ACC112 (cell line): ENCODE measurements around the gene SPPL3.
"Not testable (repeated sequence)": the region's sequence is repeated elsewhere in the genome, so short reads cannot be mapped to it uniquely, and the experiment has no call there.

Experiments
- H2AFZ ChIP-seq: fragments of 200-600 bp; sonication (generic); one replicate; pipeline ENCODE4 v1.6.0; 2017; ENCODE audit warnings: antibody characterized with exemption, low read length; ENCODE audit not compliant: unreplicated experiment
- H3K27ac ChIP-seq: fragments of 200-600 bp; sonication (generic); 2 replicates; pipeline ENCODE4 v1.5.1; 2014; ENCODE audit warnings: low read depth, mild to moderate bottlenecking, antibody characterized with exemption, low read length, moderate library complexity
- H3K27me3 ChIP-seq: fragments of 200-600 bp; sonication (generic); 2 replicates; pipeline ENCODE4 v1.6.1; 2014; ENCODE audit warnings: mild to moderate bottlenecking, antibody characterized with exemption, low read length, moderate library complexity, mixed read lengths; ENCODE audit not compliant: insufficient read depth
- H3K36me3 ChIP-seq: fragments of 200-600 bp; sonication (generic); 2 replicates; pipeline ENCODE4 v1.6.1; 2016; ENCODE audit warnings: mild to moderate bottlenecking, antibody characterized with exemption, low read length, moderate library complexity, mixed read lengths; ENCODE audit not compliant: insufficient read depth
- H3K4me1 ChIP-seq: fragments of 200-600 bp; sonication (generic); one replicate; pipeline ENCODE4 v1.6.1; 2016; ENCODE audit warnings: low read length, mixed read lengths; ENCODE audit not compliant: insufficient read depth, unreplicated experiment, control insufficient read depth
- H3K4me3 ChIP-seq: fragments of 200-600 bp; sonication (generic); 2 replicates; pipeline ENCODE4 v1.5.1; 2014; ENCODE audit warnings: mild to moderate bottlenecking, low read depth, low read length
- H3K79me2 ChIP-seq: fragments of 200-600 bp; sonication (generic); one replicate; pipeline ENCODE4 v1.6.0; 2016; ENCODE audit warnings: low read length; ENCODE audit not compliant: control insufficient read depth, unreplicated experiment, insufficient read depth

Gene SPPL3

GRCh38 chr12:120845696-120846095 lies 58.5 kb downstream of the SPPL3 start:
- H3K4me1 ChIP-seq: peaks cover 14% of the 10 kb centered on the region

GRCh38 chr12:120844768-120845449 lies 59.2 kb downstream of the SPPL3 start:
- H3K79me2 ChIP-seq: peaks cover 4% of the 10 kb centered on the region
- no peak overlapping the region for H3K27ac ChIP-seq
- H3K27me3 ChIP-seq: no peaks in the 10 kb centered on the region
- H2AFZ ChIP-seq: no peak overlapping the region
- no peak overlapping the region for H3K4me3 ChIP-seq
- H3K4me1 ChIP-seq: peaks cover 11% of the 10 kb centered on the region
- H3K36me3 ChIP-seq: no peaks in the 10 kb centered on the region

More at GRCh38 chr12:120845696-120846095, 58.5 kb downstream of the SPPL3 start:
- H3K27ac ChIP-seq: no peak overlapping the region
- H3K36me3 ChIP-seq: no peaks in the 10 kb centered on the region
- no peak overlapping the region for H2AFZ ChIP-seq
- no peaks in the 10 kb centered on the region for H3K27me3 ChIP-seq
- peaks cover 4% of the 10 kb centered on the region for H3K79me2 ChIP-seq
- no peak overlapping the region for H3K4me3 ChIP-seq

- no peak overlapping the region for H2AFZ ChIP-seq
- no peak overlapping the region for H3K4me3 ChIP-seq
- no peaks in the 10 kb centered on the region for H3K27me3 ChIP-seq
- H3K79me2 ChIP-seq: peaks cover 4% of the 10 kb centered on the region
- H3K27ac ChIP-seq: no peak overlapping the region
- H3K4me1 ChIP-seq: peaks cover 6% of the 10 kb centered on the region
- H3K36me3 ChIP-seq: no peaks in the 10 kb centered on the region
Observed at GRCh38 chr12:120844297-120844696, 59.9 kb downstream of the SPPL3 start.

DNA sequence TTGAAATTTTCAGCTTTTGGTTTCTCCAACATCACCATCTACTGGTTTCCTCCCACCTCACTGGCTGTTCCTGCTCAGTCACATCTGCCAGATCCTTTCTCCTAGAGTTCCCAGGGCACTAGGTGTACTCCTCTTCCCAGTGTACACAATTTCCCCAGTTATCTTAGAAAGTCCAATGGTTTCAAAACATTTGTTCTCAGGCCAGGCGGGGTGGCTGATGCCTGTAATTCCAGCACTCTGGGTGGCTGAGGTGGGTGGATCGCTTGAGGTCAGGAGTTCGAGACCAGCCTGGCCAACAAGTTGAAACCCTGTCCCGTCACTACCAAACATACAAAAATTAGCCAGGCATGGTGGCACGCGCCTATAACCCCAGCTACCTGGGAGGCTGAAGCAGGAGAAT lies 60.7 kb downstream of the SPPL3 start:
- Histone ChIP-seq H3K27me3 (no peaks in the 10 kb centered on the region), H3K36me3 (no peaks in the 10 kb centered on the region), H3K4me1 (peaks cover 5% of the 10 kb centered on the region), H3K4me3 (no peak overlapping the region), H3K27ac (no peak overlapping the region), H3K79me2 (peaks cover 5% of the 10 kb centered on the region), H2AFZ (no peak overlapping the region)

GRCh38 chr12:120842595-120842994 lies 61.6 kb downstream of the SPPL3 start:
- peaks cover 2% of the 10 kb centered on the region for H3K4me1 ChIP-seq
- H3K4me3 ChIP-seq: no peak overlapping the region
- peaks cover 11% of the 10 kb centered on the region for H3K79me2 ChIP-seq
- H3K36me3 ChIP-seq: no peaks in the 10 kb centered on the region
- H3K27me3 ChIP-seq: no peaks in the 10 kb centered on the region
- no peak overlapping the region for H3K27ac ChIP-seq
- no peak overlapping the region for H2AFZ ChIP-seq

DNA sequence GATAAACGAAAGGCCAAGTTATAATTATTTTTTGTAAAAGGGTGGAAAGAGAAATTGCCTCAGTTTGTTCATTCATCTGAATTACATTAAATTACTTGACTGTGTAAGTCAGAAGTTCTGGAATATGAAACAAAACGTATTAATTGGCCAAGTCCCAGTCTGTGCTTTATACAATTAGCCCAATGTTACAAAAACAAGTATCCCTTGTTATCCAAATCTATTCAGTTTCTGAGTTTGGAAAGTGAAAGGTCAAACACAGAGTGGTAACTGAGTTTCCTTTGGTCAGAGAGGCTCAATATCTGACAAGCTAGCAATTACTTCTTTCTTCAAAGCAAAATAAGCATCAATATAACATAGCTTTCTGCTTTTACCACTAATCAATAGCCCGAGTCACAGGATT lies 62.6 kb downstream of the SPPL3 start:
- H3K4me1 ChIP-seq: no peaks in the 10 kb centered on the region
- H3K27ac ChIP-seq: no peak overlapping the region
- peaks cover 11% of the 10 kb centered on the region for H3K79me2 ChIP-seq
- H3K27me3 ChIP-seq: no peaks in the 10 kb centered on the region
- no peak overlapping the region for H3K4me3 ChIP-seq
- no peak overlapping the region for H2AFZ ChIP-seq
- no peaks in the 10 kb centered on the region for H3K36me3 ChIP-seq

- H3K4me3 ChIP-seq: no peak overlapping the region
Observed at GRCh38 chr12:120839503-120839902, 64.7 kb downstream of the SPPL3 start.

DNA sequence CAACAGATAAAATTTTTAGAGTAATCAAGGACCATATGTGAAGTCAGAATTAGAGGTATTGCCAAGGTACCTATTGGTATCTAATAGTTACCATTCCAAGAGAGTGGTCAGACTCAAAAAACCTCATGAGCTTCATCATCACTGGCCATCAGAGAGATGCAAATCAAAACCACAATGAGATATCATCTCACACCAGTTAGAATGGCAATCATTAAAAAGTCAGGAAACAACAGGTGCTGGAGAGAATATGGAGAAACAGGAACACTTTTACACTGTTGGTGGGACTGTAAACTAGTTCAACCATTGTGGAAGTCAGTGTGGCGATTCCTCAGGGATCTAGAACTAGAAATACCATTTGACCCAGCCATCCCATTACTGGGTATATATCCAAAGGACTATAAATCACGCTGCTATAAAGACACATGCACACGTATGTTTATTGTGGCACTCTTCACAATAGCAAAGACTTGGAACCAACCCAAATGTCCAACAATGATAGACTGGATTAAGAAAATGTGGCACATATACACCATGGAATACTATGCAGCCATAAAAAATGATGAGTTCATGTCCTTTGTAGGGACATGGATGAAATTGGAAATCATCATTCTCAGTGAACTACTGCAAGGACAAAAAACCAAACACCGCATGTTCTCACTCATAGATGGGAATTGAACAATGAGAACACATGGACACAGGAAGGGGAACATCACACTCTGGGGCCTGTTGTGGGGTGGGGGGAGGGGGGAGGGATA lies 65.4 kb downstream of the SPPL3 start:
- not testable (repeated sequence) for H3K27me3 ChIP-seq
- H3K79me2 ChIP-seq: peaks cover 17% of the 10 kb centered on the region
- H3K4me1 ChIP-seq: peaks cover 14% of the 10 kb centered on the region

More at GRCh38 chr12:120839503-120839902, 64.7 kb downstream of the SPPL3 start:
- peaks cover 11% of the 10 kb centered on the region for H3K79me2 ChIP-seq
- no peaks in the 10 kb centered on the region for H3K27me3 ChIP-seq
- no peaks in the 10 kb centered on the region for H3K36me3 ChIP-seq
- H3K4me1 ChIP-seq: peaks cover 14% of the 10 kb centered on the region
- H3K27ac ChIP-seq: no peak overlapping the region
- no peak overlapping the region for H2AFZ ChIP-seq

DNA sequence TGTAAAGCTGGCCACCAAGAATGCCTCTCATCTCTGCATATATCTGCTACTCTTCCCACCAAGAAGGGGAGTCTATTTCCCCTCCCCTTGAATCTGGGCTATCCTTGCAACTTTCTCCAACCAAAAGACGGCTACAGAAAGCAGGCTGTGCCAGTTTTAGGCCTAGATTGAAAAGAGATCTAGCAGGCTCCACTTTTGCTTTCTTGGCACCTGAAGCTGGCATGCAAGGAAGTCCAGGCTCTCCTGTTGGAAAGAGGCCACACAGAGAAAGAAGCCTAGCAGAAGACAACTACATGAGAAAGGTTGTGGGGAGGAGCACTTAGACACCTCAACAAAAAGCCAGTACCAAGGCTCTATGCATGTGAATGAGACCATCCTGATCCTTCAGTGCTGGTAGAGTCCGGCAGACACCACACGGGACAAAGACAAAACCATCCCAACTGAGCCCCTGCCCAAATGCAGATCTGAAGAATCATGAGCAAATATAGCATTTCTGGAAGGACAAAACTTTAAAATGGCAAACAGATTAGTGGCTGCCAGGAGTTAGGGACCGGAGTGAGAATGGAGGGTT lies 68.0 kb downstream of the SPPL3 start:
- Histone ChIP-seq H3K4me1 (peaks cover 14% of the 10 kb centered on the region), H3K79me2 (peaks cover 17% of the 10 kb centered on the region), H3K4me3 (no peak overlapping the region), H3K36me3 (no peaks in the 10 kb centered on the region), H3K27me3 (no peaks in the 10 kb centered on the region), H2AFZ (no peak overlapping the region), H3K27ac (no peak overlapping the region)

More for the DNA sequence above, 65.4 kb downstream of the SPPL3 start:
- not testable (repeated sequence) for H3K36me3 ChIP-seq, H2AFZ ChIP-seq, H3K4me3 ChIP-seq, H3K27ac ChIP-seq

DNA sequence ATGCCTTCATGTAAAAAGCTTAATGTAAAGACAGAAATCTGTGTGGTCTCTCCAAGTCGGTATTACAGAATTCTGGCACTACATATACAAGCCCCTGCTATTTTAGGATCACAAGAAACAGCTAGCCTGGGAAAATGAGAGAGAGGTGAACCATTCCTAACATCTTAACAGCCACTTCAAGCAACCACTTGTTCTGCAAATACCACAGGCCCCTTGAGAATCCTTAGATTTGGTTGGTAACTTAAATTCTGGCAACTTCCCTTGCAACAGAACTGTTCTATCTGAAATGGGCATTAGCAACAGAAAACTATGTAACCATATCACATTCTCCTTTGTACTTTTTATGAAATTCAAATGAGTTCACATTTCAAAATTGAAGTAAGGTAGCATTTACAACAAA lies 68.5 kb downstream of the SPPL3 start:
- Histone ChIP-seq H3K4me1 (peaks cover 14% of the 10 kb centered on the region), H3K27ac (no peak overlapping the region), H2AFZ (no peak overlapping the region), H3K79me2 (peaks cover 18% of the 10 kb centered on the region), H3K36me3 (no peaks in the 10 kb centered on the region), H3K27me3 (no peaks in the 10 kb centered on the region), H3K4me3 (no peak overlapping the region)

DNA sequence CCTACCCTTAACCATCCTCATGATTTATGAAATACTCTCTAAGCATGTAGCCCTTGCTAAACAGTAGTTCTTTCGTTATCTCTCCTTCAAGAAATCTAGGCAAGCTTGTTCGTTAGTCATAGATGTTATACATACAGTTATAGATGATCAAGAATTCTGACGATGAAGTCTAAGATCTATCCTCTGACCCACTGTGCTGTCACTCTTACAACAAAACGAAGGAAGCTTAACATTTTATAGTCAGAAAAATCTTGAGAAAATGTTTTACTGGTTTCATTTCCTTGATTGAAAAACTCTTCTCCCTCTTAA lies 68.9 kb downstream of the SPPL3 start:
- no peak overlapping the region for H2AFZ ChIP-seq
- H3K27ac ChIP-seq: no peak overlapping the region
- no peaks in the 10 kb centered on the region for H3K36me3 ChIP-seq
- no peak overlapping the region for H3K4me3 ChIP-seq
- H3K27me3 ChIP-seq: no peaks in the 10 kb centered on the region
- H3K4me1 ChIP-seq: peaks cover 14% of the 10 kb centered on the region
- H3K79me2 ChIP-seq: peaks cover 20% of the 10 kb centered on the region
